Measurements from ENCODE around the gene ABCA1. TPM values are rescaled to one million over a fixed set of nuclear protein-coding genes. Genes with fewer than 3 reads are reported as not detected.
A peak's percentile ranks its signal among the peaks of the same experiment; 100 is the strongest.

The ABCA1 gene
- total and polyA plus RNA-seq, 2 of the 13 experiments (the other 11 are each of a cell fraction or from before 2014, with no cell fraction given): 26.8 to 63.8 TPM

DNA sequence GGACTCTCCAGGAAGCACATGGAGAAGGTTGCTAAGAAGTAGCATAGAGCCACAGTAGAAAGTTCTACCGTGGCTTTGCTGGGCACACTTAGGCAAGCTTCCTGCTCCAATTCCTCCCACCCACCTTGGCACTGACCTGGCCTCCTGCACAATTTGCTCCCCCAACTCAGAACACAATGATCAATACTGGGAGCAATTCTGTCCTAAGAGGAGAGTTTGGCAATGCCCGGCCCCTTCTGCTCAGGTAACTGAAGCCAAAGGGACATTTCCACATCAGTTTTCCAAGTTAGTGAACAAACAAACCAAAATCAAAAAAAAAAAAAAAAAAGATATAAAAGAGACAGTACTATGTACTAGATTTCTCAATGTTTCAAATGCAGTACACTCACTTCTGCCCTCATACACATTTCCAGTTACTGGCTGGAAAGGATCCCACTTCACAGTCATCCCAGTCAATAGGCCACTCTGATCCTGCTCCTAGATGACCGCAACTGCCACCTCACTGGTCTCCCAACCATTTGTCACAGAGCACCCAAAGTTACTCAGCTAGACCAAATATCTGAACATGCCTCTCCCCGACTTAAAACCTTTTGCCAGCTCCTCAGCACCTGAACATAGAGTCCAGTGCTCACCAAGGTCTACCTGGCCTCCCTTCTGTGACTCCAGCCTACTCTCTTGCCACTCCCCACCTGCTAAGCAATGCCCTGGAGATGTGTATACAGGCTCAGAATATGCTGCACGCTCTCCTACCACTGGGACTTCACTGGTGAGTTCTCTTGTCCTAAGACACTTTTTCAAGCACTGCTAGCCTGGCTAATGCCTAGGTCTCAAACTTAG is 21.3 kb downstream of the ABCA1 start (continued):
- TF ChIP-seq SRF (IDR thresholded peaks at IDR 0.05; ENCODE audit: low read depth, low read length): no peak

DNA sequence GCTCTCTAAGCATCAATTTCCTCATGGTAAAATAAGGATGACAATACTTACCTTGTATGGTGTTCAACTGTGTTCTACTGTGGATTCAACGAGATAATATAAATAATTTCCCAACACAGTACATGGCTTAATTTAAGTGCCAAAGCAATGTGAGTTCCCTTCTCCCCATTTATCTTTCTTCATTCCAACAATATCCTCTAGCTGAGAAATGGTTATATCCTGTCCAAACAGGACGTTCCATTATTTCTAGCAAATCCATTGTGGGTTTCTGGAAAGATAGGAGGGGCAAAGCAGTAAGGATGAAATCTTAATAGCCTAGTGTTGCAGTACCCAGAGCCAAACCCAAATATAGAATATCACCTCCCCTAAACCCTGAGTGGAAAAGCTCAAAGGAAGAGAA is 22.0 kb downstream of the ABCA1 start:
- CTCF ChIA-PET (ENCODE audit: low intra/inter-chr PET ratio, low total read pairs): no interaction called here
- H3K4me2 ChIP-seq (ENCODE audit: low read depth, low read length): no peak overlapping the region
- peaks cover 1 to 5% of the 10 kb centered on the region in 2 experiments; a peak in 1 of 5 replicates for H3K36me3 ChIP-seq (replicated peaks in 1 of 2; ENCODE audit: control insufficient read depth in 1 of 2, insufficient read depth in 2 of 2, low read length in 2 of 2)
- 79% methylated on average over 2 of the region's 2 CpGs for WGBS (ENCODE audit: low lambda C conversion rate)
- peaks cover 99% of the 10 kb centered on the region for H3K79me2 ChIP-seq (ENCODE audit: insufficient read depth, low read length)
- intact Hi-C loops (cut with micrococcal nuclease; ENCODE audit: unreplicated experiment): no loop called here
- POLR2A ChIA-PET: no interaction called here
- no peak overlapping the region for H2AFZ ChIP-seq (ENCODE audit: low read length)
- H4K20me1 ChIP-seq (ENCODE audit: insufficient read depth, low read length): no peaks in the 10 kb centered on the region
- ATAC-seq (no peak), DNase-seq (ENCODE audit: low spot score) (no peak), FAIRE-seq (no peak)
- in situ Hi-C loops (cut with HindIII; ENCODE audit: extremely low pct_ligation_motif_present, low pct_unique_long_range_greater_than_20kb): no loop called here
- H3K27me3 ChIP-seq (ENCODE audit: control insufficient read depth in 1 of 2, insufficient read depth in 2 of 2, low read length in 2 of 2): no peaks in the 10 kb centered on the region
- no TSS peak for BruUV-seq (replicated peaks)
- TF ChIP-seq BCL6 (CRISPR knock-in tag; IDR thresholded peaks at IDR 0.05): 0 out of 2 replicates have a peak, but pooled peaks have one; percentile 5
- TF ChIP-seq ZNF703 (CRISPR knock-in tag; IDR thresholded peaks at IDR 0.05; ENCODE audit: borderline replicate concordance): no peak
- H3K4me3 ChIP-seq (replicated peaks in 1 of 3; ENCODE audit: insufficient read depth in 1 of 3, low read depth in 2 of 3, low read length in 3 of 3): no peak overlapping the region
- no peaks in the 10 kb centered on the region for H3K9me3 ChIP-seq (ENCODE audit: low read length)
- no peak overlapping the region for H3K9ac ChIP-seq (ENCODE audit: insufficient read depth, low read depth, low read length)
- H3K27ac ChIP-seq (ENCODE audit: extremely low read length, insufficient read depth, low read length): peak overlapping the region; percentile 37
- peaks cover 100% of the 10 kb centered on the region for H3K4me1 ChIP-seq (ENCODE audit: insufficient read depth, low read length)

DNA sequence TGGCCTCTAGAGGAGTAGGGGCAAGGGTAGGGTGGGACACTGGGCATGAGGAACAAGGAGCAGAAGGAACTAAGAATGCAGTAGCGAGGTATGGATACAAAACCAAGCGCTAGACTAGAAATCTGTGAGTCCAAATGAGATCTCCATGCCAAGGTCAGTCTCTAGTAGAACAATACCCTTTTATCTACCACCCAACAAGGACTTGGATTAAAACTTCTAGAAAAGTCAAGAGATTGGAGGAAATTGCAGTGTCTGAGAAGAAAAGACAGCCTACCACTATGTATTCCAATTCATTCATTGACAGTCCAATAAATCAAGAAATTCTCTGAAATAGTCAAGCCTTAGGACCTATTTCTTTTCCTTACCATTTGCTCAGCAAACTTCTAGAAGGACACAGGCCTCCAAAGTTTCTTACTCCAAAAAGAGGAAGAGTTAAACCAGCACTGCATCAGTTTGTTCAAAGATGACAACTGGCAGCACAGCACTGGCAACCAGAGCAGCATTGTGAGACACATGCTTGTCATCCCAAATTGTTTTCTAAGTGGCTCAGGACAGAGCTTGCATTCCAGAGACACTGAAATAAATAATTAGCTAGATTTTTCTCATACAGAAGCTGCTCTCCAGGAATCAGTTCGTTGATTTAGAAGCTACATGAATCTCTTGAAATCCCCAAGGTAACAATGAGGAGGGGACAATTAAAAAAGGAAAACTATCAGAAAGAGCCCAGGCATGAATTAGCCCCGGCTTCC is 22.6 kb downstream of the ABCA1 start:
- 79% methylated on average over 4 of the region's 4 CpGs for WGBS (ENCODE audit: low lambda C conversion rate)
- Histone ChIP-seq H3K4me2 (ENCODE audit: low read depth, low read length) (no peak overlapping the region), H4K20me1 (ENCODE audit: insufficient read depth, low read length) (no peaks in the 10 kb centered on the region), H3K79me2 (ENCODE audit: insufficient read depth, low read length) (peaks cover 97% of the 10 kb centered on the region), H3K4me1 (ENCODE audit: insufficient read depth, low read length) (peaks cover 100% of the 10 kb centered on the region), H2AFZ (ENCODE audit: low read length) (no peak overlapping the region), H3K36me3 (replicated peaks in 1 of 2; ENCODE audit: control insufficient read depth in 1 of 2, insufficient read depth in 2 of 2, low read length in 2 of 2) (peaks cover 1 to 5% of the 10 kb centered on the region in 2 experiments; a peak in 1 of 5 replicates), H3K9me3 (ENCODE audit: low read length) (no peaks in the 10 kb centered on the region), H3K9ac (ENCODE audit: insufficient read depth, low read depth, low read length) (no peak overlapping the region), H3K27ac (ENCODE audit: extremely low read length, insufficient read depth, low read length) (peak overlapping the region; percentile 37), H3K4me3 (replicated peaks in 1 of 3; ENCODE audit: insufficient read depth in 1 of 3, low read depth in 2 of 3, low read length in 3 of 3) (no peak overlapping the region), H3K27me3 (ENCODE audit: control insufficient read depth in 1 of 2, insufficient read depth in 2 of 2, low read length in 2 of 2) (no peaks in the 10 kb centered on the region)
- ChIA-PET CTCF (ENCODE audit: low intra/inter-chr PET ratio, low total read pairs) (no interaction called here), POLR2A (no interaction called here)
- DNase-seq (ENCODE audit: low spot score) (no peak), ATAC-seq (0 out of 3 replicates have a peak, but pooled peaks have one; percentile 9), FAIRE-seq (no peak)
- in situ Hi-C loops (cut with HindIII; ENCODE audit: extremely low pct_ligation_motif_present, low pct_unique_long_range_greater_than_20kb): no loop called here
- intact Hi-C loops (cut with micrococcal nuclease; ENCODE audit: unreplicated experiment): no loop called here
- BruUV-seq (replicated peaks): no TSS peak
- peak; percentile 70 for TF ChIP-seq BCL6 (CRISPR knock-in tag; IDR thresholded peaks at IDR 0.05)
- TF ChIP-seq NRL (CRISPR knock-in tag; IDR thresholded peaks at IDR 0.05; ENCODE audit: borderline replicate concordance): no peak
- TF ChIP-seq BHLHE40 (IDR thresholded peaks at IDR 0.05; ENCODE audit: low read length): no peak
- TF ChIP-seq, protein P1, sequence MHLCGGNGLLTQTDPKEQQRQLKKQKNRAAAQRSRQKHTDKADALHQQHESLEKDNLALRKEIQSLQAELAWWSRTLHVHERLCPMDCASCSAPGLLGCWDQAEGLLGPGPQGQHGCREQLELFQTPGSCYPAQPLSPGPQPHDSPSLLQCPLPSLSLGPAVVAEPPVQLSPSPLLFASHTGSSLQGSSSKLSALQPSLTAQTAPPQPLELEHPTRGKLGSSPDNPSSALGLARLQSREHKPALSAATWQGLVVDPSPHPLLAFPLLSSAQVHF (CRISPR knock-in tag; IDR thresholded peaks at IDR 0.05): no peak
- no peak for TF ChIP-seq HIVEP1 (CRISPR knock-in tag; IDR thresholded peaks at IDR 0.05)
- no peak for TF ChIP-seq KLF11 (CRISPR knock-in tag; IDR thresholded peaks at IDR 0.05)
- TF ChIP-seq, protein P2, sequence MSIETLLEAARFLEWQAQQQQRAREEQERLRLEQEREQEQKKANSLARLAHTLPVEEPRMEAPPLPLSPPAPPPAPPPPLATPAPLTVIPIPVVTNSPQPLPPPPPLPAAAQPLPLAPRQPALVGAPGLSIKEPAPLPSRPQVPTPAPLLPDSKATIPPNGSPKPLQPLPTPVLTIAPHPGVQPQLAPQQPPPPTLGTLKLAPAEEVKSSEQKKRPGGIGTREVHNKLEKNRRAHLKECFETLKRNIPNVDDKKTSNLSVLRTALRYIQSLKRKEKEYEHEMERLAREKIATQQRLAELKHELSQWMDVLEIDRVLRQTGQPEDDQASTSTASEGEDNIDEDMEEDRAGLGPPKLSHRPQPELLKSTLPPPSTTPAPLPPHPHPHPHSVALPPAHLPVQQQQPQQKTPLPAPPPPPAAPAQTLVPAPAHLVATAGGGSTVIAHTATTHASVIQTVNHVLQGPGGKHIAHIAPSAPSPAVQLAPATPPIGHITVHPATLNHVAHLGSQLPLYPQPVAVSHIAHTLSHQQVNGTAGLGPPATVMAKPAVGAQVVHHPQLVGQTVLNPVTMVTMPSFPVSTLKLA (IDR thresholded peaks at IDR 0.05): no peak
- TF ChIP-seq, protein P3, sequence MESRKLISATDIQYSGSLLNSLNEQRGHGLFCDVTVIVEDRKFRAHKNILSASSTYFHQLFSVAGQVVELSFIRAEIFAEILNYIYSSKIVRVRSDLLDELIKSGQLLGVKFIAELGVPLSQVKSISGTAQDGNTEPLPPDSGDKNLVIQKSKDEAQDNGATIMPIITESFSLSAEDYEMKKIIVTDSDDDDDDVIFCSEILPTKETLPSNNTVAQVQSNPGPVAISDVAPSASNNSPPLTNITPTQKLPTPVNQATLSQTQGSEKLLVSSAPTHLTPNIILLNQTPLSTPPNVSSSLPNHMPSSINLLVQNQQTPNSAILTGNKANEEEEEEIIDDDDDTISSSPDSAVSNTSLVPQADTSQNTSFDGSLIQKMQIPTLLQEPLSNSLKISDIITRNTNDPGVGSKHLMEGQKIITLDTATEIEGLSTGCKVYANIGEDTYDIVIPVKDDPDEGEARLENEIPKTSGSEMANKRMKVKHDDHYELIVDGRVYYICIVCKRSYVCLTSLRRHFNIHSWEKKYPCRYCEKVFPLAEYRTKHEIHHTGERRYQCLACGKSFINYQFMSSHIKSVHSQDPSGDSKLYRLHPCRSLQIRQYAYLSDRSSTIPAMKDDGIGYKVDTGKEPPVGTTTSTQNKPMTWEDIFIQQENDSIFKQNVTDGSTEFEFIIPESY (CRISPR knock-in tag; IDR thresholded peaks at IDR 0.05): 0 out of 2 replicates have a peak, but pooled peaks have one; percentile 20
